Esophagus squamous epithelium (tissue), 4 donors: ENCODE data around the gene AQP6.

ENCODE experiments used
- CTCF ChIP-seq, 6 experiments: fragments of 450-650 bp in 4 of 6; fragments of 200-600 bp in 2 of 6; sonication (generic) in 2 of 6; IDR thresholded peaks; one replicate each; pipeline ENCODE4 v1.5.1; 2016 to 2019; ENCODE audit warnings: antibody characterized with exemption in 6 of 6, mild to moderate bottlenecking in 4 of 6, moderate library complexity in 4 of 6
- POLR2A ChIP-seq, 4 donors: fragments of 450-650 bp; IDR thresholded peaks; one replicate each; pipeline ENCODE4 v1.6.1; 2017; ENCODE audit warnings: antibody characterized with exemption in 4 of 4, mild to moderate bottlenecking in 4 of 4, moderate library complexity in 3 of 4

- TF ChIP-seq POLR2A (IDR thresholded peaks at IDR 0.05) (no peak), CTCF (IDR thresholded peaks at IDR 0.05) (no peak)
Observed at GRCh38 chr12:49937639-49938300, 35.0 kb upstream of the AQP6 start.
